HG03378 (cell line): ENCODE measurements around the gene SIL1.
"Not testable (repeated sequence)": the region's sequence is repeated elsewhere in the genome, so short reads cannot be mapped to it uniquely, and the experiment has no call there.

Experiments used
- ATAC-seq: cut with Tn5 transposase; IDR thresholded peaks from one replicate; pipeline ENCODE4 v1.9.1; 2021; ENCODE audit warnings: mild to moderate bottlenecking, moderate library complexity; ENCODE audit not compliant: unreplicated experiment

The SIL1 gene

GRCh38 chr5:139113892-139114291 is 84.3 kb downstream of the SIL1 start:
- no peak for ATAC-seq

- ATAC-seq = not testable (repeated sequence)
Observed at GRCh38 chr5:139112362-139112761, 85.8 kb downstream of the SIL1 start.

- ATAC-seq = no peak
Observed at GRCh38 chr5:139110526-139111168, 87.5 kb downstream of the SIL1 start.

GRCh38 chr5:139108063-139108824 is 89.9 kb downstream of the SIL1 start:
- no peak for ATAC-seq

- ATAC-seq = no peak
Observed at GRCh38 chr5:139105621-139106071, 92.5 kb downstream of the SIL1 start.

- no peak for ATAC-seq
Observed at GRCh38 chr5:139104577-139105276, 93.4 kb downstream of the SIL1 start.

GRCh38 chr5:139103762-139104161 is 94.4 kb downstream of the SIL1 start:
- no peak for ATAC-seq

GRCh38 chr5:139100825-139101224 is 97.3 kb downstream of the SIL1 start:
- no peak for ATAC-seq

GRCh38 chr5:139094154-139095131 is 103.7 kb downstream of the SIL1 start:
- peak; percentile 93 for ATAC-seq

GRCh38 chr5:139092741-139093343 is 105.3 kb downstream of the SIL1 start:
- no peak for ATAC-seq

GRCh38 chr5:139091439-139092156 is 106.6 kb downstream of the SIL1 start:
- no peak for ATAC-seq

- no peak for ATAC-seq
Observed at GRCh38 chr5:139090581-139090980, 107.6 kb downstream of the SIL1 start.

- ATAC-seq = no peak
Observed at GRCh38 chr5:139088024-139088423, 110.1 kb downstream of the SIL1 start.

GRCh38 chr5:139082813-139083498 is 115.2 kb downstream of the SIL1 start:
- no peak for ATAC-seq

- ATAC-seq = no peak
Observed at GRCh38 chr5:139079991-139080610, 118.1 kb downstream of the SIL1 start.

GRCh38 chr5:139079225-139079990 is 118.8 kb downstream of the SIL1 start:
- ATAC-seq = no peak

- ATAC-seq = no peak
Observed at GRCh38 chr5:139078345-139078744, 119.8 kb downstream of the SIL1 start.

GRCh38 chr5:139077899-139078298 is 120.3 kb downstream of the SIL1 start:
- ATAC-seq = no peak
